SU-DHL-6 (cell line): Measurements from ENCODE around the gene PDGFD.

Experiments
- EZH2phosphoT487 ChIP-seq: fragments of 200-600 bp; sonication (generic), shearing (Covaris generic); conservative IDR thresholded peaks from 2 replicates; pipeline ENCODE4 v1.6.1; 2018; ENCODE audit warnings: mild to moderate bottlenecking, antibody characterized with exemption, low read length, moderate library complexity, mixed read lengths
- TF ChIP-seq, protein P1 (sequence below): fragments of 200-600 bp; sonication (generic); IDR thresholded peaks from one replicate; pipeline ENCODE4 v1.5.1; 2017; ENCODE audit warnings: antibody characterized with exemption, mild to moderate bottlenecking, low read length, moderate library complexity; ENCODE audit not compliant: insufficient read depth, poor library complexity, severe bottlenecking

- TF ChIP-seq, protein P1, sequence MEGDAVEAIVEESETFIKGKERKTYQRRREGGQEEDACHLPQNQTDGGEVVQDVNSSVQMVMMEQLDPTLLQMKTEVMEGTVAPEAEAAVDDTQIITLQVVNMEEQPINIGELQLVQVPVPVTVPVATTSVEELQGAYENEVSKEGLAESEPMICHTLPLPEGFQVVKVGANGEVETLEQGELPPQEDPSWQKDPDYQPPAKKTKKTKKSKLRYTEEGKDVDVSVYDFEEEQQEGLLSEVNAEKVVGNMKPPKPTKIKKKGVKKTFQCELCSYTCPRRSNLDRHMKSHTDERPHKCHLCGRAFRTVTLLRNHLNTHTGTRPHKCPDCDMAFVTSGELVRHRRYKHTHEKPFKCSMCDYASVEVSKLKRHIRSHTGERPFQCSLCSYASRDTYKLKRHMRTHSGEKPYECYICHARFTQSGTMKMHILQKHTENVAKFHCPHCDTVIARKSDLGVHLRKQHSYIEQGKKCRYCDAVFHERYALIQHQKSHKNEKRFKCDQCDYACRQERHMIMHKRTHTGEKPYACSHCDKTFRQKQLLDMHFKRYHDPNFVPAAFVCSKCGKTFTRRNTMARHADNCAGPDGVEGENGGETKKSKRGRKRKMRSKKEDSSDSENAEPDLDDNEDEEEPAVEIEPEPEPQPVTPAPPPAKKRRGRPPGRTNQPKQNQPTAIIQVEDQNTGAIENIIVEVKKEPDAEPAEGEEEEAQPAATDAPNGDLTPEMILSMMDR, result no peak
- no peak for TF ChIP-seq EZH2phosphoT487
Observed at GRCh38 chr11:104113541-104113940, 50.4 kb downstream of the PDGFD start.
